ENCODE results near the gene FMN1. TPM values are rescaled to one million over a fixed set of nuclear protein-coding genes. Genes with fewer than 3 reads are reported as not detected.

FMN1 gene
- total and polyA plus RNA-seq, 2 donors from 2014 or later = 0.71 to 44.8 TPM

DNA sequence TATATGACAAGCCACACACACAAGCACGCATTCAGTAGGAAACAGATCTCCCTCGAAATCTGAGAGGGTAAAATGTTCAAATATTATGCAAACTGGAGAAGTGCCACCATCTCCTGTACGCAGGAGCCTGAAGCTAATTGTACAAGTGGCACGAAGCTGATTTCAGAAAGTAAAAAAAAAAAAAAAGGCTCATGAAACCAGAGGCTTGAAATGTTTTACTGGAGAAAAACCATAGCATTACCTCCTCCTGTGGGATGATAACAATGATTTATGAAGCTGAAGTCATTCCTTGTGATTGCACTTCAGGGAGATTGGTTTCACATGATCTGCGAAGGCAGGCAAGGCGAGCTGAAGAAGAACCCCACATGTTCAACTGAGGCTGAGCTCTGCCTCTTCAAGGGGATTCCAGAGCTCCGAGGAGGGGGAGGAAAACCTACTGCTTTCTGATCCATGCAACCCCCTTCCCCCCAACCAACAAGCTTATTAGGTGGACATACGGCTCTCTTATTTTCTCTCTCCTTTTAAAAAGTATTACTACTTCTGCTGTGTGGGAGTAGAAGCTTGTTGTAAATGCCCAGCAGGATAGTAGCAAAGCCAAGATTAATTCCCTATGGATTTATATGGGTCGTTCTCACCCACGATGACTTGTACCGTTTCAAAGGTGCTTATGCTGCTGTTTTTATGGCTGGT is 375.6 kb downstream of the FMN1 start:
- Histone ChIP-seq H3K4me3 (ENCODE audit: low read length in 3 of 3) (peak overlapping the region in 1 of 3 donors; percentile 18), H3K4me1 (ENCODE audit: control insufficient read depth in 2 of 3, insufficient read depth in 2 of 3, low read depth in 1 of 3, low read length in 3 of 3) (no peaks in the 10 kb centered on the region), H3K9ac (ENCODE audit: low read length in 3 of 3) (no peak overlapping the region), H3K27ac (ENCODE audit: low read depth in 2 of 2, low read length in 2 of 2) (no peak overlapping the region), H3K36me3 (ENCODE audit: control insufficient read depth in 2 of 3, insufficient read depth in 3 of 3, low read length in 3 of 3) (no peaks in the 10 kb centered on the region), H3K27me3 (ENCODE audit: control insufficient read depth, insufficient read depth, low read length) (no peaks in the 10 kb centered on the region), H3K9me3 (ENCODE audit: control insufficient read depth in 2 of 3, insufficient read depth in 1 of 3, low read length in 3 of 3) (no peaks in the 10 kb centered on the region)
- intact Hi-C loops (cut with DNase I) = no loop called here
- TF ChIP-seq, protein P1, sequence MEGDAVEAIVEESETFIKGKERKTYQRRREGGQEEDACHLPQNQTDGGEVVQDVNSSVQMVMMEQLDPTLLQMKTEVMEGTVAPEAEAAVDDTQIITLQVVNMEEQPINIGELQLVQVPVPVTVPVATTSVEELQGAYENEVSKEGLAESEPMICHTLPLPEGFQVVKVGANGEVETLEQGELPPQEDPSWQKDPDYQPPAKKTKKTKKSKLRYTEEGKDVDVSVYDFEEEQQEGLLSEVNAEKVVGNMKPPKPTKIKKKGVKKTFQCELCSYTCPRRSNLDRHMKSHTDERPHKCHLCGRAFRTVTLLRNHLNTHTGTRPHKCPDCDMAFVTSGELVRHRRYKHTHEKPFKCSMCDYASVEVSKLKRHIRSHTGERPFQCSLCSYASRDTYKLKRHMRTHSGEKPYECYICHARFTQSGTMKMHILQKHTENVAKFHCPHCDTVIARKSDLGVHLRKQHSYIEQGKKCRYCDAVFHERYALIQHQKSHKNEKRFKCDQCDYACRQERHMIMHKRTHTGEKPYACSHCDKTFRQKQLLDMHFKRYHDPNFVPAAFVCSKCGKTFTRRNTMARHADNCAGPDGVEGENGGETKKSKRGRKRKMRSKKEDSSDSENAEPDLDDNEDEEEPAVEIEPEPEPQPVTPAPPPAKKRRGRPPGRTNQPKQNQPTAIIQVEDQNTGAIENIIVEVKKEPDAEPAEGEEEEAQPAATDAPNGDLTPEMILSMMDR (IDR thresholded peaks at IDR 0.05; ENCODE audit: borderline replicate concordance, extremely low read depth, insufficient read depth) = no peak
- peak in 4 of 5 donors; percentile 80 to 92 (median 87) for DNase-seq
- FAIRE-seq = no peak

DNA sequence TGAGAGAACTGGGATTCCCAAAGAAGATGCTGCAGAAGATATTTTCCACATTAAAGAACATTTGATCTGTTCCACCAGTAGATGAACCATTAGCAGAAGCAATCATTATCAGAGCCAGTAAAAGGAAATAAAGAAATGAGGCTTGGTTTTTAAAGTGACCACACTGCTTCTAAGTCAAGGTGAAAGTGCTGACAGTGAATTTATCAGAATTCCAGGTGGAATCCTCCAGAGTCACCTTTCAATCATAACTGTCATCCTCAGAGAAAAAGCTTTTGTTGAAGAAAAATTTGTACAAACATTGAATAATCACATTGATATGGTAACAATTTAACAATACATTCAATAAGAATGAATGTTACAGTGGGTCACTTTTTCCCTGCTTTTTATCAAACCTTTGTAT is 376.9 kb downstream of the FMN1 start:
- intact Hi-C loops (cut with DNase I) = no loop called here
- Histone ChIP-seq H3K4me1 (ENCODE audit: control insufficient read depth in 2 of 3, insufficient read depth in 2 of 3, low read depth in 1 of 3, low read length in 3 of 3) (no peaks in the 10 kb centered on the region), H3K27ac (ENCODE audit: low read depth in 2 of 2, low read length in 2 of 2) (no peak overlapping the region), H3K9me3 (ENCODE audit: control insufficient read depth in 2 of 3, insufficient read depth in 1 of 3, low read length in 3 of 3) (no peaks in the 10 kb centered on the region), H3K27me3 (ENCODE audit: control insufficient read depth, insufficient read depth, low read length) (no peaks in the 10 kb centered on the region), H3K9ac (ENCODE audit: low read length in 3 of 3) (no peak overlapping the region), H3K36me3 (ENCODE audit: control insufficient read depth in 2 of 3, insufficient read depth in 3 of 3, low read length in 3 of 3) (no peaks in the 10 kb centered on the region), H3K4me3 (ENCODE audit: low read length in 3 of 3) (no peak overlapping the region)
- DNase-seq (no peak), FAIRE-seq (no peak)
- TF ChIP-seq, protein P1 (IDR thresholded peaks at IDR 0.05; ENCODE audit: borderline replicate concordance, extremely low read depth, insufficient read depth) = no peak

DNA sequence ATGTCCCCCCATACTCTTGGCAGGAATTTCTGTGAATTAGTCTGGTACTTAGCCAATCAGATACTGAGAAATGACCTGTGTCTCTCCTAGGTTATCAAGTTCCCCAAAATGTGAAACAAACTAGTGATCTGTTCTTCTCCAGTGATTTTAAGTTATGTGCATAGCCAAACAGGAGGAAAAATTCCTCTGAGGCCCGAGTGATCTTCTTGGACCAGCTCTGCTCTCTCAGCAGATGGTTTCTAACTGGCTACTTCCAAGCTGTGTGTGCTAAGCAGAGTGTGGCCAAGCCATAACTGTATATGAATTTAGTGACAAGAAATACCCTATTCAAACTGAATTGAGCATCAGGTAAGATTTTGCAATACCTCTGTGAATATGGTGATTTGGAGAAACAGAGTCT is 387.2 kb downstream of the FMN1 start:
- TF ChIP-seq, protein P1 (IDR thresholded peaks at IDR 0.05; ENCODE audit: borderline replicate concordance, extremely low read depth, insufficient read depth) = no peak
- no peak for FAIRE-seq
- intact Hi-C loops (cut with DNase I) = no loop called here
- no peak overlapping the region for H3K9ac ChIP-seq (ENCODE audit: low read length in 3 of 3)
- peaks cover 0 to 2% (median 0%) of the 10 kb centered on the region in 3 donors for H3K4me1 ChIP-seq (ENCODE audit: control insufficient read depth in 2 of 3, insufficient read depth in 2 of 3, low read depth in 1 of 3, low read length in 3 of 3)
- no peak overlapping the region for H3K27ac ChIP-seq (ENCODE audit: low read depth in 2 of 2, low read length in 2 of 2)
- peaks cover 0 to 4% (median 0%) of the 10 kb centered on the region in 3 donors for H3K9me3 ChIP-seq (ENCODE audit: control insufficient read depth in 2 of 3, insufficient read depth in 1 of 3, low read length in 3 of 3)
- no peaks in the 10 kb centered on the region for H3K27me3 ChIP-seq (ENCODE audit: control insufficient read depth, insufficient read depth, low read length)
- DNase-seq = peak in 1 of 5 donors; percentile 23
- H3K36me3 ChIP-seq (ENCODE audit: control insufficient read depth in 2 of 3, insufficient read depth in 3 of 3, low read length in 3 of 3) = no peaks in the 10 kb centered on the region
- H3K4me3 ChIP-seq (ENCODE audit: low read length in 3 of 3) = no peak overlapping the region
